ENCODE data around the gene MTFP1. TPM values are rescaled to one million over a fixed set of nuclear protein-coding genes. Genes with fewer than 3 reads are reported as not detected.

The MTFP1 gene
- total and polyA plus RNA-seq, 2 of the 4 experiments (the other 2 are of a cell fraction), result 7.3 to 7.7 TPM

DNA sequence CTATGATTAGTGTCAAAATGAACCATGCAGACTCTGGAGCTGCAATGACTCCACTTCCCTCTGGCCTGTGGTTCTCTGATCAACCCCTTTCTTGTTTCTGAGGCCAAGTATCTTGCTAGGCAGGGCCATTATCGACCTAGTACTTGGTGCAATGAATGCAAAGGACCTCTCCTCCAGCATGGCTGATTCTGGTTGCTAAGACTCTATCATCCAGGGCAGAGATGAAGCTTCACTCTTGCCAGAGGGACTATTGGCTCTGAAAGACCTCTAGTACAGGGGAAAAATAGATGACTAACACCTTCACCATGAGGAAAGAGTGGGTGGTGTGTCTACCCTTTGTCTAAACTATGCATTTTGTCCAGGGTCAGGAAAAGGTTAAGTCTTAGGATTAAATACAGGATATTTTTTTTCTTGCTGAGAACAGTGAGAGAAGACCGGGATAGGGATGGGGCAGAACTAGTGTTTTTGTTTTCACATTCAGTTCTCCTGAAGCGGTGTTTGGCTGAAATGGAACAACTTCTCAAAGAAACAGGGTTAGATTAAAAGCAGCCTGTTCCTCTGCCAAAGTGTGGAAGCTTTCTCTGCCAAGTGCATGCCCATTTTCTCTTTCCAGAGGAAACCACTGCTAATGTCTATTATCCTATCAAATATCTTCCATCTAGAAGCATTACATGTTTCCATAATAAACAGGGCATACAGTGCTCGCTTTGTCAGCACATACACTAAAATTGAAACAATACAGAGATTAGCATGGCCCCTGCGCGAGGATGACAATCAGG lies 5.0 kb upstream of the MTFP1 start:
- ChIA-PET CTCF (interaction anchor here (0.6 kb wide), 1 partner anchor 64 kb away, joined by 3 read pairs; the partner anchor contains the start of genes CCDC157 and SF3A1), POLR2A (ENCODE audit: unreplicated experiment) (no interaction called here)
- dilution Hi-C loops (cut with HindIII; ENCODE audit: low sequenced_read_pairs, unreplicated experiment) (no loop called here), intact Hi-C loops (cut with micrococcal nuclease) (no loop called here), in situ Hi-C loops (cut with MboI; ENCODE audit: low sequenced_read_pairs) (no loop called here)
- ATAC-seq (ENCODE audit: low read depth), result peak; percentile 5
- H3K9ac ChIP-seq (ENCODE audit: low read depth, low read length), result peak overlapping the region; percentile 12; the same call in 1 of the 2 replicates
- H3K4me1 ChIP-seq (ENCODE audit: control insufficient read depth, insufficient read depth, low read length), result peaks cover 30% of the 10 kb centered on the region
- peak overlapping the region; percentile 81 for H3K4me2 ChIP-seq (ENCODE audit: low read depth, low read length)
- peak overlapping the region; percentile 58; the same call in 1 of the 2 replicates for H3K18ac ChIP-seq (ENCODE audit: low read depth, low read length)
- peak; percentile 50; the same call in 1 of the 2 replicates for TF ChIP-seq FOS (IDR thresholded peaks at IDR 0.05; ENCODE audit: low read depth, low read length)
- TF ChIP-seq CEBPB (IDR thresholded peaks at IDR 0.05; ENCODE audit: low read depth, low read length), result peak; percentile 1; the same call in 1 of the 2 replicates
- no peak for TF ChIP-seq RFX5 (IDR thresholded peaks at IDR 0.05; ENCODE audit: low read depth, low read length)
- peak overlapping the region; percentile 78 for H3K4ac ChIP-seq (ENCODE audit: low read depth, low read length)
- no peak overlapping the region for H3K4me3 ChIP-seq (ENCODE audit: insufficient read depth, low read depth, low read length)
- H4K91ac ChIP-seq (ENCODE audit: insufficient read depth, low read depth, low read length), result peak overlapping the region; percentile 84
- peak overlapping the region; percentile 92; the same call in 1 of the 2 replicates for H2AK5ac ChIP-seq (ENCODE audit: low read depth, low read length)
- peak overlapping the region; percentile 83 for H2AK9ac ChIP-seq (replicated peaks; ENCODE audit: low read depth, low read length, poor library complexity)
- H2BK120ac ChIP-seq (ENCODE audit: low read depth, low read length), result peak overlapping the region; percentile 77
- peak overlapping the region; percentile 74 for H3K27ac ChIP-seq (ENCODE audit: insufficient read depth, low read length)
- BruUV-seq (replicated peaks), result no TSS peak
- DNase-seq, result peak; percentile 90
- H4K5ac ChIP-seq (ENCODE audit: low read depth, low read length), result peak overlapping the region; percentile 54; the same call in 1 of the 2 replicates
- 57% methylated on average over 1 of the region's 6 CpGs; no CpG with 5 or more reads in 1 of the 2 experiments for WGBS, 2 experiments (ENCODE audit: extremely low coverage in 2 of 2, insufficient read length in 1 of 2)
- H3K23ac ChIP-seq (ENCODE audit: low read depth, low read length), result peak overlapping the region; percentile 65; the same call in 1 of the 2 replicates
- peak overlapping the region; percentile 95 for H2BK5ac ChIP-seq (ENCODE audit: low read depth, low read length, poor library complexity, severe bottlenecking)
- H3K79me1 ChIP-seq (ENCODE audit: low read depth in 1 of 2, low read length in 2 of 2), result peaks cover 17 to 57% of the 10 kb centered on the region in 2 experiments
- peak overlapping the region; percentile 32; the same call in 1 of the 2 replicates for H3K56ac ChIP-seq (ENCODE audit: extremely low read depth, insufficient read depth, low read length)
- H3K36me3 ChIP-seq (ENCODE audit: control insufficient read depth, insufficient read depth, low read length), result peaks cover 24% of the 10 kb centered on the region
- H4K20me1 ChIP-seq (ENCODE audit: insufficient read depth, low read length), result no peaks in the 10 kb centered on the region
- peak overlapping the region; percentile 82 to 90 for H4K8ac ChIP-seq (ENCODE audit: low read depth in 2 of 2, low read length in 2 of 2)
- peak overlapping the region; percentile 68; the same call in 2 of the 3 replicates for H2BK15ac ChIP-seq (ENCODE audit: low read depth, low read length)
- peak overlapping the region; percentile 87 for H3K14ac ChIP-seq (replicated peaks; ENCODE audit: low read depth, low read length)
- no peaks in the 10 kb centered on the region for H3K9me3 ChIP-seq (ENCODE audit: control insufficient read depth, insufficient read depth, low read length)
- H3K27me3 ChIP-seq (ENCODE audit: control insufficient read depth, insufficient read depth, low read length), result no peaks in the 10 kb centered on the region
- H3K9me1 ChIP-seq (ENCODE audit: insufficient read depth, low read length), result peaks cover 23% of the 10 kb centered on the region
- peak overlapping the region; percentile 90; the same call in 1 of the 2 replicates for H2BK20ac ChIP-seq (ENCODE audit: low read depth, low read length)
- no peak overlapping the region for H2AFZ ChIP-seq (replicated peaks; ENCODE audit: low read length, poor library complexity)
